DND-41 (cell line): ENCODE results near the gene EEF2.

Experiments
- ATAC-seq: fragments of 200-7000 bp; cut with Tn5 transposase; 3 replicates; pipeline ENCODE4 v1.9.1; 2021; ENCODE audit warnings: low read depth; ENCODE audit not compliant: insufficient read depth
- DNase-seq: peaks from one replicate; pipeline ENCODE4 v3.0.0-alpha.2; 2020
- H2AFZ ChIP-seq: 2 replicates; pipeline ENCODE4 v1.6.0; 2012; ENCODE audit warnings: low read depth, low read length
- H3K27ac ChIP-seq: 2 replicates; pipeline ENCODE4 v1.5.1; 2012; ENCODE audit warnings: low read length, inconsistent platforms
- H3K27me3 ChIP-seq: fragments of 200-600 bp; sonication (generic); 2 replicates; pipeline ENCODE4 v1.6.0; 2012; ENCODE audit warnings: low read length, mild to moderate bottlenecking, inconsistent platforms; ENCODE audit not compliant: insufficient read depth, poor library complexity
- H3K36me3 ChIP-seq: 2 replicates; pipeline ENCODE4 v1.5.1; 2012; ENCODE audit warnings: low read length, inconsistent platforms; ENCODE audit not compliant: insufficient read depth
- H3K4me1 ChIP-seq: 2 replicates; pipeline ENCODE4 v1.5.1; 2012; ENCODE audit warnings: mild to moderate bottlenecking, low read length; ENCODE audit not compliant: insufficient read depth
- H3K4me2 ChIP-seq: 2 replicates; pipeline ENCODE4 v1.6.0; 2012; ENCODE audit warnings: mild to moderate bottlenecking, moderate library complexity, low read length, inconsistent platforms; ENCODE audit not compliant: insufficient read depth
- H3K4me3 ChIP-seq, 2 experiments: fragments of 200-600 bp in 1 of 2; shearing (Covaris generic) in 1 of 2; 2 replicates each; pipeline ENCODE4 v1.5.1; 2012 to 2016; ENCODE audit warnings: inconsistent platforms in 2 of 2, low read length in 2 of 2, mild to moderate bottlenecking in 2 of 2, low read depth in 1 of 2, moderate library complexity in 1 of 2
- H3K79me2 ChIP-seq: 2 replicates; pipeline ENCODE4 v1.6.0; 2012; ENCODE audit warnings: low read length, inconsistent platforms; ENCODE audit not compliant: insufficient read depth
- H3K9ac ChIP-seq: 2 replicates; pipeline ENCODE4 v1.6.0; 2012; ENCODE audit warnings: low read depth, mild to moderate bottlenecking, inconsistent platforms, low read length, moderate library complexity
- H3K9me3 ChIP-seq: 2 replicates; pipeline ENCODE4 v1.5.1; 2012; ENCODE audit warnings: low read length, moderate library complexity, mild to moderate bottlenecking, inconsistent platforms; ENCODE audit not compliant: insufficient read depth, severe bottlenecking
- H4K20me1 ChIP-seq: 2 replicates; pipeline ENCODE4 v1.6.0; 2012; ENCODE audit warnings: low read length; ENCODE audit not compliant: insufficient read depth
- CTCF ChIP-seq: IDR thresholded peaks from 2 replicates; pipeline ENCODE4 v1.5.1; 2012; ENCODE audit warnings: borderline replicate concordance, low read length, moderate library complexity, mild to moderate bottlenecking; ENCODE audit not compliant: poor library complexity, severe bottlenecking; ENCODE audit errors: extremely low read depth
- EZH2 ChIP-seq: IDR thresholded peaks from 3 replicates; pipeline ENCODE4 v1.6.1; 2012; ENCODE audit warnings: borderline replicate concordance, low read depth, mild to moderate bottlenecking, moderate library complexity, low read length, inconsistent platforms; ENCODE audit not compliant: severe bottlenecking

The EEF2 gene

GRCh38 chr19:4023600-4024398, 38.5 kb upstream of the EEF2 start:
- Histone ChIP-seq H3K4me1 (no peaks in the 10 kb centered on the region), H3K4me3 (no peak overlapping the region), H3K9me3 (peaks cover 7% of the 10 kb centered on the region), H3K27ac (no peak overlapping the region), H4K20me1 (peaks cover 14% of the 10 kb centered on the region), H3K27me3 (no peaks in the 10 kb centered on the region), H2AFZ (no peak overlapping the region), H3K9ac (no peak overlapping the region), H3K36me3 (peaks cover 77% of the 10 kb centered on the region), H3K4me2 (no peak overlapping the region), H3K79me2 (peaks cover 41% of the 10 kb centered on the region)
- TF ChIP-seq EZH2, result no peak
- no peak for TF ChIP-seq CTCF
- DNase-seq (no peak), ATAC-seq (no peak)

- Histone ChIP-seq H3K9ac (no peak overlapping the region), H4K20me1 (peaks cover 43% of the 10 kb centered on the region), H3K9me3 (peaks cover 7% of the 10 kb centered on the region), H2AFZ (no peak overlapping the region), H3K4me1 (no peaks in the 10 kb centered on the region), H3K4me2 (no peak overlapping the region), H3K36me3 (peaks cover 84% of the 10 kb centered on the region), H3K27me3 (no peaks in the 10 kb centered on the region), H3K79me2 (peaks cover 77% of the 10 kb centered on the region), H3K4me3 (no peak overlapping the region), H3K27ac (no peak overlapping the region)
- TF ChIP-seq EZH2 (no peak), CTCF (no peak)
- no peak for DNase-seq
- ATAC-seq, result no peak
Measured at GRCh38 chr19:4019578-4019977, 34.3 kb upstream of the EEF2 start.

- H3K36me3 ChIP-seq, result peaks cover 84% of the 10 kb centered on the region
- no peaks in the 10 kb centered on the region for H3K27me3 ChIP-seq
- H3K4me2 ChIP-seq, result no peak overlapping the region
- DNase-seq (no peak), ATAC-seq (no peak)
- TF ChIP-seq CTCF (no peak), EZH2 (no peak)
- H3K79me2 ChIP-seq, result peaks cover 83% of the 10 kb centered on the region
- H3K9me3 ChIP-seq, result peaks cover 7% of the 10 kb centered on the region
- H3K27ac ChIP-seq, result no peak overlapping the region
- H4K20me1 ChIP-seq, result peaks cover 49% of the 10 kb centered on the region
- H3K4me1 ChIP-seq, result no peaks in the 10 kb centered on the region
- no peak overlapping the region for H3K4me3 ChIP-seq
- H3K9ac ChIP-seq, result no peak overlapping the region
- H2AFZ ChIP-seq, result no peak overlapping the region
Measured at GRCh38 chr19:4018775-4019504, 33.7 kb upstream of the EEF2 start.
